ENCODE measurements around the gene C11orf68.

The C11orf68 gene

GRCh38 chr11:65900125-65900898 is 18.6 kb downstream of the C11orf68 start, which contains the start of gene FOSL1 (continued):
- peak; percentile 75 for TF ChIP-seq ZNF629 (tag by site-specific recombination; IDR thresholded peaks at IDR 0.05)
- TF ChIP-seq KLF9 (tag by site-specific recombination; IDR thresholded peaks at IDR 0.05; ENCODE audit: low read depth): peak; percentile 80
- TF ChIP-seq ZBTB8A (tag by site-specific recombination; IDR thresholded peaks at IDR 0.05): peak; percentile 45
- 0 out of 2 replicates have a peak, but pooled peaks have one; percentile 51 for TF ChIP-seq ZFHX2 (tag by site-specific recombination; conservative IDR thresholded peaks at IDR 0.05)
- TF ChIP-seq, protein P1, sequence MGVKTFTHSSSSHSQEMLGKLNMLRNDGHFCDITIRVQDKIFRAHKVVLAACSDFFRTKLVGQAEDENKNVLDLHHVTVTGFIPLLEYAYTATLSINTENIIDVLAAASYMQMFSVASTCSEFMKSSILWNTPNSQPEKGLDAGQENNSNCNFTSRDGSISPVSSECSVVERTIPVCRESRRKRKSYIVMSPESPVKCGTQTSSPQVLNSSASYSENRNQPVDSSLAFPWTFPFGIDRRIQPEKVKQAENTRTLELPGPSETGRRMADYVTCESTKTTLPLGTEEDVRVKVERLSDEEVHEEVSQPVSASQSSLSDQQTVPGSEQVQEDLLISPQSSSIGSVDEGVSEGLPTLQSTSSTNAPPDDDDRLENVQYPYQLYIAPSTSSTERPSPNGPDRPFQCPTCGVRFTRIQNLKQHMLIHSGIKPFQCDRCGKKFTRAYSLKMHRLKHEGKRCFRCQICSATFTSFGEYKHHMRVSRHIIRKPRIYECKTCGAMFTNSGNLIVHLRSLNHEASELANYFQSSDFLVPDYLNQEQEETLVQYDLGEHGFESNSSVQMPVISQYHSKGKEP (tag by site-specific recombination; IDR thresholded peaks at IDR 0.05): 0 out of 2 replicates have a peak, but pooled peaks have one; percentile 21
- peak; percentile 24; the same call in 1 of the 2 replicates for TF ChIP-seq ZNF561 (tag by site-specific recombination; IDR thresholded peaks at IDR 0.05; ENCODE audit: borderline replicate concordance)
- TF ChIP-seq ZBTB26 (tag by site-specific recombination; optimal IDR thresholded peaks at IDR 0.05): peak; percentile 72
- 0 out of 2 replicates have a peak, but pooled peaks have one; percentile 29 for TF ChIP-seq ZBTB21 (tag by site-specific recombination; IDR thresholded peaks at IDR 0.05)
- TF ChIP-seq ZNF596 (tag by site-specific recombination; IDR thresholded peaks at IDR 0.05): 0 out of 2 replicates have a peak, but pooled peaks have one; percentile 31
- no peak for TF ChIP-seq ZNF155 (tag by site-specific recombination; IDR thresholded peaks at IDR 0.05)
- TF ChIP-seq SP2 (tag by site-specific recombination; IDR thresholded peaks at IDR 0.05): peak; percentile 88

DNA sequence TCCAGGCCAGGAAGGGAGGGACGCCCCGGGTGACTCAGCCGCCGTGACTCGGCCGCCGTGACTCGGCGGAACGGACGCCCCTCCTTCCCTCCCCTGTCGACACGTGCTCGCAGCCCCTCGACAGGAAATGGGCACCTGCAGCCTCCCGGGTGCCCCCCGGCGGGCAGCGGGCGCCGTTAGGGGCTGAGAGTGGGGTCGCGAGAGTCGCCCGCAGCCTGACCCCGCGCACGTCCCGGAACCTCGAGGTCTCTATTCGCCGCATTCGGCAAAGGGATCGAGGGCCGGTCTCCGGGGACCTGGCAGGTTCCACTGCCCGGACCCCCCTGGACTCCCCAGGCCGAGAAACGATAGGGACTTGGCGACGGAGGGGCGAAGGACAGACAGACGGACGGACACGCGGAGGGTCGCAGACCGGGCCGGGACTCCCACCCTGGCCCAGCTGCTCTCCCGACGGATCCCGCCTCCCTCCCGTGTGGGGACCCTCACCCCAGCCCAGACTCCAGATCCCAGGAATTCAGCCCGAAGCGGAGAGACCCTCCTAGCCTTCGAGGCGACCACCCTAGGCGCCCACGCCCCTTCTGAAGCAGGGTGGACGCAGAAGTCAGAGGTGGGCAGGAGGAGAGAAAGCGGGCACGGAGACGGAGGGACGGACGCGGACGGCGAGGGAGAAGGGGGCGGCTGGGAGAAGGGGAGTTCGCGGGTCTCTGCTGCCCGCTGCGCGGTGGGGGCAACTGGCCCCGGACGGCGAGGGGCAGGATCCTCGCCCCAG is 19.3 kb downstream of the C11orf68 start:
- Histone ChIP-seq H3K27ac (ENCODE audit: extremely low read depth, low read depth, low read length) (peak overlapping the region; percentile 25; the same call in 1 of the 2 replicates), H3K9me3 (ENCODE audit: control insufficient read depth, insufficient read depth, low read depth, low read length) (no peaks in the 10 kb centered on the region), H3K4me1 (ENCODE audit: control insufficient read depth, insufficient read depth, low read length) (no peaks in the 10 kb centered on the region), H3K4me3 (ENCODE audit: low read depth, low read length) (peak overlapping the region; percentile 62), H3K36me3 (ENCODE audit: control insufficient read depth in 2 of 2, insufficient read depth in 1 of 2, low read length in 2 of 2) (peaks cover 0 to 3% of the 10 kb centered on the region in 2 experiments; a peak in 1 of 3 replicates)
- ChIA-PET POLR2A (interaction anchor here (0.7 to 4.9 kb wide), 3 partner anchors 10 to 788 kb away, joined by 3 to 74 read pairs (median 7); partner anchors contain the start of genes CCDC85B, FIBP and TM7SF2), CTCF (interaction anchor here (1.7 to 3.5 kb wide), 3 partner anchors 11 to 15 kb away, joined by 7 to 36 read pairs (median 18); partner anchors contain the start of genes CCDC85B and FIBP)
- no peak for TF ChIP-seq ZNF521 (tag by site-specific recombination; IDR thresholded peaks at IDR 0.05)
- TF ChIP-seq ZNF2 (tag by site-specific recombination; IDR thresholded peaks at IDR 0.05): 0 out of 2 replicates have a peak, but pooled peaks have one; percentile 25
- peak; percentile 55; the same call in 1 of the 2 replicates for TF ChIP-seq BCL11B (tag by site-specific recombination; IDR thresholded peaks at IDR 0.05; ENCODE audit: low read depth)
- no peak for TF ChIP-seq ZSCAN18 (tag by site-specific recombination; IDR thresholded peaks at IDR 0.05)
- no peak for TF ChIP-seq ZNF544 (tag by site-specific recombination; IDR thresholded peaks at IDR 0.05)
- no peak for TF ChIP-seq MYNN (tag by site-specific recombination; IDR thresholded peaks at IDR 0.05; ENCODE audit: borderline replicate concordance)
- no peak for TF ChIP-seq ZNF18 (tag by site-specific recombination; IDR thresholded peaks at IDR 0.05)
- TF ChIP-seq ZNF600 (tag by site-specific recombination; IDR thresholded peaks at IDR 0.05): peak; percentile 59
- peak; percentile 48; the same call in 1 of the 2 replicates for TF ChIP-seq ZBTB10 (tag by site-specific recombination; IDR thresholded peaks at IDR 0.05)
- TF ChIP-seq ZNF433 (tag by site-specific recombination; IDR thresholded peaks at IDR 0.05; ENCODE audit: low read depth): no peak
- TF ChIP-seq, protein P2, sequence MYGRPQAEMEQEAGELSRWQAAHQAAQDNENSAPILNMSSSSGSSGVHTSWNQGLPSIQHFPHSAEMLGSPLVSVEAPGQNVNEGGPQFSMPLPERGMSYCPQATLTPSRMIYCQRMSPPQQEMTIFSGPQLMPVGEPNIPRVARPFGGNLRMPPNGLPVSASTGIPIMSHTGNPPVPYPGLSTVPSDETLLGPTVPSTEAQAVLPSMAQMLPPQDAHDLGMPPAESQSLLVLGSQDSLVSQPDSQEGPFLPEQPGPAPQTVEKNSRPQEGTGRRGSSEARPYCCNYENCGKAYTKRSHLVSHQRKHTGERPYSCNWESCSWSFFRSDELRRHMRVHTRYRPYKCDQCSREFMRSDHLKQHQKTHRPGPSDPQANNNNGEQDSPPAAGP (tag by site-specific recombination; IDR thresholded peaks at IDR 0.05): peak; percentile 87; the same call in 1 of the 2 replicates
- no peak for TF ChIP-seq ZNF266 (tag by site-specific recombination; IDR thresholded peaks at IDR 0.05; ENCODE audit: low read depth)

Data from HEK293 (cell line).